GM19328 (cell line): Measurements from ENCODE around the gene DOK7.

Experiments
- ATAC-seq: cut with Tn5 transposase; IDR thresholded peaks from one replicate; pipeline ENCODE4 v1.9.1; 2021; ENCODE audit warnings: mild to moderate bottlenecking, moderate library complexity; ENCODE audit not compliant: unreplicated experiment

Gene DOK7

DNA sequence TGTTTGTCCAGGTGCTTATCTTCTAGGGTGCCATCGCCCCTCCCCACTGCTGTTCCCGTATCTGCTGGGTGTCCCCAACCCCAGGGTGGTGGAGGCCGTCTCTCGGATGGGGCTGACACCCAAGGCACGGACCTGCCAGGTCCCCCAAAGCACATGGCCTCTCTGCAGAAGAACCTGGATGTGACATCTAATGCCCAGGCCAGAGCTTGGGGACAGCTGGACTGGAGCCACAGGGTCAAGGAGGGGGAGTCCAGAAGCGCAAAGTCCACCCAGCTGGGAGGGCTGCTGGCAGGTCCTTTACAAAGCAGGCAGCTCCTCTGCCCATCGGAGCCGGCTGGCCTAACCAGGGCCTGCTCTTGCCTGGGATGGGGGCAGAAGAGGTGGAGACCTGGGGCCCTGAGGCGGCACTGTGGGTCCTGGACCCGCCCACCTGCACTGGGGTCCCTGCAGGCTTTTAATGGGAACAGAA lies 751 bp upstream of the DOK7 start:
- no peak for ATAC-seq

DNA sequence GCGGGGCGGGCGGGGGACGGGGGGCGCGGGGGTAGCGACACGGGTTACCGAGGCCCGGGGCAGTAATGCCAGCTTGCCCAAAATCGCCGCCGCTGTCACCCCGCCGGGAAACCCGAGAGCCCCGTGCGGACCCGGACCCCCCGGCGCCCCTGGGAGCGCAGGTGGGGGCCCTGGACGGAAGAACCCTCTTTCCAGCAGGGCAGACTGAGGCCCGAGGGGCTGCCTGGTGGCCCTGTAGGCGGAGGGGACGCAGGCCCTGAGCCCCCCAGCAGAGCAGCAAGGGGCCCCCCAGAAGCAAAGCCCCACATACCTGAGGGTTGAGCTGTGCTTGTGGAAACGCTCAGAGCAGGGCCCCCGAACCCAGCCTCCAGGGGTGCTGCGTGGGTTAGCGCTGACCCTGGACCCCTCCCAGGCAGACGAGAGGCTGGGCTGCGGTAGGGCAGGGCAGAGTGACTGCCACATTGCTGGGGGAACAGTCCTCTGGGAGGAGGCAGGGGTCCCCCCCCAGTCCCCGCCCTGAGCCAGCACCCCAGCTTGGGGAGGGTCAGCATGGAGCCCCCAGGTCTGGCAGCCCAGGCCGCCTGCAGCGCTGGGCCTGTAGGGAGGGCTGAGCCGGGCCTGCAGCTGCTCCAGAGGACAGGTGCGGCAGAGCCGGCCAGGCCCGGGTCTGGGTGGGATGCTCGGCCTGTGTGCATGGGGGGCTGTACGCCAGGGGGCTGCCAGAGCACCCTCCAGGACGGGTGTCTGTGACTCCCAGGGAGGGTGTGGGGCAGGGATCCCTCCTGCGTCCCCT lies 646 bp downstream of the DOK7 start:
- no peak for ATAC-seq

- no peak for ATAC-seq
Observed at GRCh38 chr4:3464349-3464905, 1.3 kb downstream of the DOK7 start.

DNA sequence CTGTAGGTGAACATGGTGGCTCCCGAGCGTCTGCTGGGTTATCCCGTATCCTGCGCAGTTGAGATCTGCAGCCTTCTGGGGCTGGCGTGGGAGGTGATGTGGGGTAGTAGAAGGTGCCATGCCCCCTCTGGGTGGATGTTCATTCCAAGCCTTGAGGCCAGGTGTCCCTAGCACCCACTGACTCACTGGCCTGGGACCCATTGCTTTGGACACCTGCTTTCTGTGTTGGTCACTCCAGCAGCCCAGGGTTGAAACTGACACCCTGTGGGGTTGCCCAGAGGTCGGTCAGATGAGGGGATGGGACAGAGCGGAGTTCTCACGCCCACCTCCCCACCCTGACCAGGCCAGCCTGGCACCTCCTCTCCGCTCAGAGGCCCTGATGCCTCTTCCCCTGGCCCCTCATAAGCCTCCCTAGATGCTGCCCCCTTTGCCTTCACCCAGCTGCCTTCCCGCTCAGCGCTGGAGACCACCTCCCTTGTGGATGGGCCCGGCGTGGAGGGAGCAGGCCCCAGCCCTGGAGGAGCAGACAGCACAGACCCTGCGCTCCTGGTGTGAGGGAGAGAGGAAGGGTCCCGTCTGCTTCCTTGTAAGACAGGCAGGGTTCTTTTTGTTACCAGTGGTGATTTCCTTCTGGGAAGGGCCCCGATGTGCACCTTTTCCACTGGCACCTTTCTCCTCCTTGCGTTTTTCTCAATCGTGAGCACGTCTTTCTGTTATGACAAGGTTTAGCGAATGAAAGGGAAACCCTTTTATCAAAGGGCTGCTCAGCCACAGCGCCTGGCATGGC lies 2.0 kb downstream of the DOK7 start:
- ATAC-seq, result no peak

GRCh38 chr4:3465698-3466671 lies 2.9 kb downstream of the DOK7 start:
- ATAC-seq, result no peak

GRCh38 chr4:3466691-3467600 lies 3.8 kb downstream of the DOK7 start:
- no peak for ATAC-seq

- ATAC-seq, result no peak
Observed at GRCh38 chr4:3467601-3468031, 4.5 kb downstream of the DOK7 start.

DNA sequence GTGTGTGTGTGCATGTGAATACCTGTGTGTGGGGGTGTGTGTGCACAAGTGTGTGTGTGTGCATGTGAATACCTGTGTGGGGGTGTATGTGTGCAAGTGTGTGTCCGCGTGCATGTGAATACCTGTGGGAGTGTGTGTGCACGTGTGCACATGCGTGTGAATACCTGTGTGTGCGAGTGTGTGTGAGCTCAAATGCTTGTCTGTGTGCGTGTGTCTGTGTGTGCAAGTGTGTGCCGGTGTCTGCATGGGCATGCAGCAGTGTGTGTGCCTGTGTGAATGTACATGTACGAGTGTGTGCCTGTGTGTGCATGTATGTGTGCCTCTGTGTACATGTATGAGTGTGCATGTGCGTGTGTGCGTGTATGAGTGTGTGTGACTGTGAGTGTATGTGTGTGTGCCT lies 5.0 kb downstream of the DOK7 start:
- no peak for ATAC-seq

DNA sequence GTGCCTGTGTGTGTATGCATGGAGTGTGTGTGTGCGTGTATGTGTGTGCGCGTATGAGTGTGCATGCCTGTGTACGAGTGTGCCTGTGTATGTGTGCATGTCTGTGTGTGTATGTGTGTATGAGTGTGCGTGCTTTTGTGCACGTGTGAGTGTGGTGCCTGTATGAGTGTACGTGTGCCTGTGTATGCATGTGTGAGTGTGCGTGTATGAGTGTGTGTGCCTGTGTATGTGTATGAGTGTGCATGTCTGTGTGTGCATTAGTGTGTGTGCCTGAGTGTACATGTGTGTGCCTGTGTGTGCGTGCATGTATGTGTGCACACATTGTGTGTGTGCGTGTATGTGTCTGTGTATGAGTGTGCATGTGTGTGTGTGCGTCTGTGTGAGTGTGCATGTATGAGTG lies 5.7 kb downstream of the DOK7 start:
- ATAC-seq, result no peak

GRCh38 chr4:3469386-3470243 lies 6.5 kb downstream of the DOK7 start:
- ATAC-seq, result no peak

- no peak for ATAC-seq
Observed at GRCh38 chr4:3470244-3471097, 7.4 kb downstream of the DOK7 start.

- no peak for ATAC-seq
Observed at GRCh38 chr4:3471098-3471760, 8.1 kb downstream of the DOK7 start.

DNA sequence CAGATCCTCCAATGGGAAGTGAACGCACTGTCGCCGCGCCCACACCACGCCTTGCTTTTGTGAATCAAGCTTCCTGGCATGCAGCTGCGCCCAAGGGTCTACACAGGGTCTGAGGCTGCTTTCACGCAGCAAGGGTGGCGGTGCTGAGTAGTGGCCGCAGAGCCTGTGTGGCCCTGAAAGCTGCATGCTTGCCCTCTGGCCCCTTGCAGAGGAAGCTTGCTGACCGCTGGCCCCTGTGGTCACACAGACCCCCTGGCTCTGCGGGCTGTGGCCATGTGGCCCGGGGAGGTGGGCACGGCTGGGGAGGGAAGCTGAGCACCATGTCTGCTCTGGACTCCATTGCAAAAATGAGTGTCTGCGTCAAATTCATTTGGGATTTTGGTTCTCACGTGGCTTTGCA lies 8.8 kb downstream of the DOK7 start:
- no peak for ATAC-seq

GRCh38 chr4:3472411-3473141 lies 9.5 kb downstream of the DOK7 start:
- ATAC-seq, result no peak

- ATAC-seq, result no peak
Observed at GRCh38 chr4:3473181-3473950, 10.3 kb downstream of the DOK7 start.
